NK-92 (cell line): ENCODE data around the gene CRYAA.
"Not testable (repeated sequence)": the region's sequence is repeated elsewhere in the genome, so short reads cannot be mapped to it uniquely, and the experiment has no call there.

ENCODE experiments used
- DNase-seq: peaks from one replicate; lab custom pipeline; 2025; ENCODE audit not compliant: unreplicated experiment; lab: John Stamatoyannopoulos, UW

CRYAA gene

DNA sequence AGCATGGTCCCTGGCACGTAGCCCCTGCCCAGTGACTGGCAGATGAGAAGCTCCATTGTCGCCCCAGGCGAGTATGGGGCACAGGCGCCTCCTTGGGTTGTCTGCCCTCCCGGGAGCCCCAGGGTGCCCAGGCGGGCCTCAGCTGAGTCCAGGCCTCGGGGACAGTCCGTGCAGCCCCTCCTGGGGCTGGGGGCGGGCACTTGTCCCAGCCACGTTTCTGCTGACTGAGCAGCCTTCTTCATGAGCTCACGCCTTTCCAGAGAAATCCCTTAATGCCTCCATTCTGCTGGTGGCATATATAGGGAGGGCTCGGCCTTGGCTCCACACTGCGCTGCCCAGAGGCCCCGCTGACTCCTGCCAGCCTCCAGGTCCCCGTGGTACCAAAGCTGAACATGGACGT is at the start of gene CRYAA:
TSS of gene CRYAA (plus strand) at position 301 of the 400 bp plus-strand sequence. CDS start at position 393, 92 bp downstream.
- not testable (repeated sequence) for DNase-seq

DNA sequence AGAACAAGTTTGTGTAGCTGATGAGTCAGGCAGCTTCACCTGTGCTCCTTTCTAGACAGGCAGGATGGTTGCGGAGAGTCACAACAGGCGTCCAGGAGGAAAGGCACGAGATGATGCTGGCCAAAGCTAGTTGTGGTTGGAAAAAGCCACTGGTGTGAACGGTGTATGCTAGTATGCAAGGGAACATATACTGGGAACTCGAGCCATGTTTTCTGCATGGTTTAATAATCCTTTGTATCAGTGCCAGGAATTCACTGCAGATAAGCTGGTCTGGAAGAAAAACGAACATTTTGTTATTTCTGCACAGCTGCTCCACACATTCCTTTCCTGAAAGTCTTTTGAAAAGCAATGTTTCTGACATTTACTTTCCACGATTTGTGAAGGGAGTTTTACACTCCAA is 38.7 kb upstream of the CRYAA start:
- DNase-seq = not testable (repeated sequence)

DNA sequence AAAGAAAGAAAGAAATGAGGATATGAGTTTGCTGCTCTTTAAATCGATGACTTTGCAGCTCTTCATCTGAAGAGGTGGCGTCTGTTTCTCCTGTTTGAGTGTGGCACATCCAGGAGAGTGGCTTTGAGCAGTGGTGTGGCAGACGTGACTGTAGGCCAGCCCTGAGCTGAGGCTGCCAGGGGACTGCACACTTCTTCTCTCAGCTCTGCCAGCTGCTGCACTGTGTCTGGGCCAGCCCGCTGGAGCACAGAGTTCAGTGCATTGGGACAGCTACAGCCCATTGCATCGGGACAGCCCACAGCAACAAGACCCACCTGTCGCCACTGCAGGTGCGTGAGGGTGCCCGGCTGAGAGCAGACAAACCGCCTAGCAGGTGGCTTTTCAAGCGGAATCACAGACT is 34.3 kb upstream of the CRYAA start:
- not testable (repeated sequence) for DNase-seq

GRCh38 chr21:43138944-43139343 is 29.9 kb upstream of the CRYAA start:
- DNase-seq = not testable (repeated sequence)

DNA sequence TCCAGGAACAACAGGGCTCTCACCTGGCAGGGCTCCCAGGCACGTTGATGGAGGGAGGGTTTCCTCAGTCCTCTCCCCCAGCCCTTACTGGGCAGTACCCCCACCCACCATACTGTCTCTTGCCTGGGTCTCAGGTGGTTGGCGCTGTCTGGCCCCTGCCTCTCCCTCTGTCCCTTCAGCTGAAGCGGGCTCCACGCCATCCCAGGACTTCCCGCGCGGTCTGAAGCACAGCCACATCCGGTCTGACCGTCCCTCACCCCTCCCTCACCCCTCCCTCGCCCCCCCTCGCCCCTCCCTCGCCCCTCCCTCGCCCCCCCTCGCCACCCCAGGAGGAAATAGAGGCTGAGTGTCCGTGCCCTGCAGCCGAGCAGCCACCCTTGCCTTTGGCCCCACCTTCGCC is 27.4 kb upstream of the CRYAA start:
- not testable (repeated sequence) for DNase-seq

GRCh38 chr21:43146637-43147036 is 22.2 kb upstream of the CRYAA start:
- not testable (repeated sequence) for DNase-seq

- not testable (repeated sequence) for DNase-seq
Observed at GRCh38 chr21:43147999-43148398, 20.8 kb upstream of the CRYAA start.

GRCh38 chr21:43149344-43149743 is 19.5 kb upstream of the CRYAA start:
- DNase-seq = not testable (repeated sequence)

GRCh38 chr21:43153601-43154000 is 15.2 kb upstream of the CRYAA start:
- not testable (repeated sequence) for DNase-seq

DNA sequence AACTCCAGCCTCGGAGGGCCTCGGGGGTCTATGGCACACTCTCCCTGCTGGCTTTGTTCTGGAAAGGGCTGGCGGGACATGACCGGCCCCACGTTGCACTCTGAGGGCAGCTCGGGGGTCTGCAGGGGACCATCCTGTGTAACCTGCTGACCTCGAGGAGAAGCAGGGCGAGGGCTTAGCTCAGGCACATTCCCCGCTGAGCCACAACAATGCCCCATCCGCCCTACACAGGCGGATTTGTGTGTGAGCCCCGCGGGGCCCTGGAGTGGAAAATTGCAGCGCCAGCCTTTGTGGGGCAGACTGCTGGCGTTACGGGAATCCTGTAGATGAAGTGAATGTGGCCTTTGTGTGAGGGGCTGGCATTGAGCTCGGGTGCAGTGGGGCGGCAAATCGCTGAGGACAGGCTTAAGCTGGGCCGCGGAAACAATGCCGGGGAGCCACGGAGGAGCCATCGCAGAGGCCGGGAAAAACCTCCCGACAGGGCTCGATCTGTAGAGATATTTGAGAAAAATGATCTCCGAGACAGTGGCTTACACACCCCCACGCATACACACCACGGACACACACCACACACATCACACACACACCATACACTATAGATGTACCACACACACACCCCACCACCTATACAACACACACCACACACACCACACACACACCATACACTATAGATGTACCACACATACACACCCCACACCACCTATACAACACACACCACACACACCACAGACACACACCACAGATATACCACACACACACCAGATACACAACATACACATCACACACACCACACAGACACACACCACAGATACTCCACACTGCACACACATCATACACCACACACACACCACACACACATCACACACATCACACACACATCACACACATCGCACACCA is 9.3 kb upstream of the CRYAA start:
- not testable (repeated sequence) for DNase-seq

- DNase-seq = not testable (repeated sequence)
Observed at GRCh38 chr21:43161826-43162707, 6.7 kb upstream of the CRYAA start.

DNA sequence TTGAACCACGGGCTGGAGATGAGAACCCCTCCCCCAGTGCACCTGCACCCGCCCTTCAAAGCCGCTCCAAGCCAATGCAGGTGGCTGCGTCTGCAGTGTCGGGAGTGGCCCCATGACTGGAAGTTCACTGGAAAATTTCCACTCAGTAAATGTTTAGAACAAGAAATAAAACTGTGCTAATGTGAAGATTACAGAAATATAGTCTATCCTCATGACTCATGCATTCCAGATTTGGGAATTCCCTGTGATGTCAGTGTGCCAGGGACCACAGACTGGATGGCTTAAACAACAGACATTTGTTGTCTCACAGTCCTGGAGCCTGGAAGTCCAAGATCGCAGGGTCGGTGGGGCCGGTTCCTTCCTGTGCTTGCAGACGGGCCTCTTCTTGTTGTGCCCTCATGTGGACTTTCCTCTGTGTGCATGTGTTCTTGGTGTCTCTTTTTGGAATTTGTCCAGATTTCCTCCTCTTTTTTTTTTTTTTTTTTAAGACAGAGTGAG is 6.1 kb upstream of the CRYAA start:
- not testable (repeated sequence) for DNase-seq

GRCh38 chr21:43164823-43165222 is 4.0 kb upstream of the CRYAA start:
- not testable (repeated sequence) for DNase-seq

DNA sequence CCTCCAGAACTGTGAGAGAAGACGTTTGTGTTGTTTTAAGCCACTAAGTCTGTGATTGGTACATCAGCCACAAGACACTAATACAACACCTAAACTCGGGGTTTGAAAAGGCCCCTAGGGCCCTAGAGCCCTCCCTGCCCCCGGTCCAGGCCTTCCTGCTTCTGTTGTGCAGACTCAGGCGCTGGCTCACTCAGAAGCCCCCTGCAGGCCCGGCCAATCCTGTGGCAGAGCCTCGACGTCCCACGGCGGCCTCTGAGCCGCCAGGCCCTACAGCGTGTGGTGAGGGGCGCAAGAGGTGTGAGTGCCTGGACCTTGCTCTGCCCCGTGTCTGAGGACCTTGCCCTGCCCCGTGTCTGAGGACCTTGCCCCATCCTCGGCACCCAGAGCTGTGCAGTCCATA is 3.1 kb upstream of the CRYAA start:
- DNase-seq = not testable (repeated sequence)

- DNase-seq = not testable (repeated sequence)
Observed at GRCh38 chr21:43169230-43169886, 550 bp downstream of the CRYAA start.

- DNase-seq = not testable (repeated sequence)
Observed at GRCh38 chr21:43169891-43170290, 1.1 kb downstream of the CRYAA start.

GRCh38 chr21:43172812-43173211 is 4.0 kb downstream of the CRYAA start:
- not testable (repeated sequence) for DNase-seq

DNA sequence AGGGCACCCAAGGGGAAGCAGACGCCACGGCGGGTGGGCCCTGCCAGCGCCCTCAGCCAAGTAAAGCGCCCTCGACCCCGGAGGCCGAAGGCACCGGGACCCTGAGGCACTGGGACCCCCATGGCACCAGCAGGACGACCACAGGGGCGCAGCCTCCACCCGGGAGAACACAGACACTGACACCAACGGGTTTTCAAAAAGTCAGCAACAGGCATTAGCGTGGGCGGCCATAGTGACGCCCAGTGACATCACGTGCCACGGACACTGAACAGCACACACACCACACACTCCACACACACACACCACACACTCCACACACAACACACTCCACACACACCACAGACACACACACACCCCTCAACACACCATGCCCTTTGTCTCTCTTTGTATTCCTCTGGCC is 4.6 kb downstream of the CRYAA start:
- not testable (repeated sequence) for DNase-seq

GRCh38 chr21:43173930-43174329 is 5.1 kb downstream of the CRYAA start:
- not testable (repeated sequence) for DNase-seq

- not testable (repeated sequence) for DNase-seq
Observed at GRCh38 chr21:43174998-43175397, 6.2 kb downstream of the CRYAA start.

GRCh38 chr21:43176621-43177020 is 7.8 kb downstream of the CRYAA start:
- not testable (repeated sequence) for DNase-seq
